H9 (cell line): Measurements from ENCODE around the gene KLRC4. TPM values are rescaled to one million over a fixed set of nuclear protein-coding genes. Genes with fewer than 3 reads are reported as not detected.
"Not testable (repeated sequence)": the region's sequence is repeated elsewhere in the genome, so short reads cannot be mapped to it uniquely, and the experiment has no call there.

Experiments
- DNase-seq: peaks from one replicate; pipeline ENCODE4 v3.0.0-alpha.2; 2017
- H2AFZ ChIP-seq: one replicate; pipeline ENCODE4 v1.6.1; 2013; ENCODE audit warnings: mild to moderate bottlenecking, low read length, control low read depth, moderate library complexity
- H2AK5ac ChIP-seq: 2 replicates; pipeline ENCODE4 v1.6.1; 2013; ENCODE audit warnings: low read length, control low read depth, mixed read lengths; ENCODE audit not compliant: insufficient read length
- H2BK120ac ChIP-seq: one replicate; pipeline ENCODE4 v1.6.1; 2013; ENCODE audit warnings: low read depth, mild to moderate bottlenecking, low read length, control low read depth, inconsistent platforms; ENCODE audit not compliant: poor library complexity, severe bottlenecking
- H2BK12ac ChIP-seq: 2 replicates; pipeline ENCODE4 v1.6.1; 2013; ENCODE audit warnings: low read length, control low read depth, mixed read lengths, low read depth; ENCODE audit not compliant: insufficient read length
- H2BK15ac ChIP-seq: 2 replicates; pipeline ENCODE4 v1.6.1; 2013; ENCODE audit warnings: low read depth, low read length, control low read depth
- H2BK20ac ChIP-seq: one replicate; pipeline ENCODE4 v1.6.1; 2013; ENCODE audit warnings: low read depth, mild to moderate bottlenecking, low read length, control low read depth, inconsistent platforms; ENCODE audit not compliant: poor library complexity, severe bottlenecking
- H2BK5ac ChIP-seq: 2 replicates; pipeline ENCODE4 v1.6.1; 2013; ENCODE audit warnings: low read length, control low read depth, mixed read lengths; ENCODE audit not compliant: insufficient read length
- H3K14ac ChIP-seq: 2 replicates; pipeline ENCODE4 v1.6.1; 2013; ENCODE audit warnings: low read length, control low read depth; ENCODE audit not compliant: insufficient read depth
- H3K18ac ChIP-seq: 2 replicates; pipeline ENCODE4 v1.6.1; 2013; ENCODE audit warnings: low read depth, mild to moderate bottlenecking, mixed read lengths, low read length, control low read depth; ENCODE audit not compliant: insufficient read length
- H3K23ac ChIP-seq: 2 replicates; pipeline ENCODE4 v1.6.1; 2013; ENCODE audit warnings: low read length, control low read depth, mixed read lengths, low read depth; ENCODE audit not compliant: insufficient read length
- H3K23me2 ChIP-seq: 2 replicates; pipeline ENCODE4 v1.6.1; 2013; ENCODE audit warnings: low read depth, mild to moderate bottlenecking, mixed read lengths, low read length, control low read depth; ENCODE audit not compliant: insufficient read length, poor library complexity, severe bottlenecking
- H3K27ac ChIP-seq: 2 replicates; pipeline ENCODE4 v1.5.1; 2013; ENCODE audit warnings: low read length, control low read depth, mixed read lengths, low read depth; ENCODE audit not compliant: insufficient read length
- H3K27me3 ChIP-seq: 2 replicates; pipeline ENCODE4 v1.6.1; 2013; ENCODE audit warnings: low read length, control low read depth, inconsistent platforms; ENCODE audit not compliant: insufficient read depth
- H3K4ac ChIP-seq: 2 replicates; pipeline ENCODE4 v1.6.1; 2013; ENCODE audit warnings: low read depth, mild to moderate bottlenecking, control low read depth, inconsistent platforms, low read length, moderate library complexity
- H3K4me1 ChIP-seq: 2 replicates; pipeline ENCODE4 v1.6.1; 2013; ENCODE audit warnings: low read length, control low read depth, inconsistent platforms; ENCODE audit not compliant: insufficient read depth
- H3K4me2 ChIP-seq: 2 replicates; pipeline ENCODE4 v1.6.1; 2013; ENCODE audit warnings: low read length, control low read depth, mixed read lengths; ENCODE audit not compliant: insufficient read length, insufficient read depth
- H3K56ac ChIP-seq: 2 replicates; pipeline ENCODE4 v1.6.1; 2013; ENCODE audit warnings: low read depth, mild to moderate bottlenecking, mixed read lengths, low read length, control low read depth; ENCODE audit not compliant: insufficient read length
- H3K79me1 ChIP-seq: 2 replicates; pipeline ENCODE4 v1.6.1; 2013; ENCODE audit warnings: low read depth, mild to moderate bottlenecking, moderate library complexity, low read length, control low read depth, inconsistent platforms; ENCODE audit not compliant: insufficient read depth, poor library complexity, severe bottlenecking
- H3K79me2 ChIP-seq: 2 replicates; pipeline ENCODE4 v1.6.1; 2013; ENCODE audit warnings: low read length, control low read depth, inconsistent platforms; ENCODE audit not compliant: insufficient read depth
- H3K9ac ChIP-seq: 2 replicates; pipeline ENCODE4 v1.6.1; 2013; ENCODE audit warnings: low read length, control low read depth, mixed read lengths; ENCODE audit not compliant: insufficient read length; ENCODE audit errors: extremely low read depth
- H3K9me3 ChIP-seq: one replicate; pipeline ENCODE4 v1.6.1; 2013; ENCODE audit warnings: low read depth, low read length, inconsistent platforms; ENCODE audit not compliant: control insufficient read depth
- H3T11ph ChIP-seq: one replicate; pipeline ENCODE4 v1.6.1; 2013; ENCODE audit warnings: mild to moderate bottlenecking, low read length, control low read depth, inconsistent platforms
- H4K20me1 ChIP-seq: one replicate; pipeline ENCODE4 v1.6.1; 2013; ENCODE audit not compliant: control insufficient read depth, insufficient read length, insufficient read depth
- H4K5ac ChIP-seq: 2 replicates; pipeline ENCODE4 v1.6.1; 2013; ENCODE audit warnings: low read depth, mild to moderate bottlenecking, mixed read lengths, low read length, control low read depth; ENCODE audit not compliant: insufficient read length
- H4K8ac ChIP-seq: replicated peaks from 2 replicates; pipeline ENCODE4 v1.6.1; 2013; ENCODE audit warnings: low read length, control low read depth, mixed read lengths, low read depth; ENCODE audit not compliant: insufficient read length
- H4K91ac ChIP-seq: 2 replicates; pipeline ENCODE4 v1.6.1; 2013; ENCODE audit warnings: low read depth, mild to moderate bottlenecking, moderate library complexity, mixed read lengths, low read length, control low read depth; ENCODE audit not compliant: insufficient read length
- H3K27ac Mint-ChIP-seq, 3 experiments: 2 replicates in 2 of 3; 3 replicates in 1 of 3; pipeline ENCODE4 v1.8.0; 2020 to 2021; ENCODE audit warnings: mixed read lengths in 3 of 3, mild to moderate bottlenecking in 1 of 3, moderate library complexity in 1 of 3
- H3K27me3 Mint-ChIP-seq: 2 replicates; pipeline ENCODE4 v1.8.0; 2021; ENCODE audit warnings: low read depth, mild to moderate bottlenecking, moderate library complexity, mixed read lengths
- H3K36me3 Mint-ChIP-seq, 3 experiments: 2 replicates in 2 of 3; 3 replicates in 1 of 3; pipeline ENCODE4 v1.8.0; 2020 to 2021; ENCODE audit warnings: low read depth in 3 of 3, mixed read lengths in 3 of 3; ENCODE audit not compliant: insufficient read depth in 1 of 3
- H3K4me1 Mint-ChIP-seq, 2 experiments: 2 replicates each; pipeline ENCODE4 v1.8.0; 2020; ENCODE audit warnings: mixed read lengths in 2 of 2
- H3K4me3 Mint-ChIP-seq, 2 experiments: 2 replicates in 1 of 2; 3 replicates in 1 of 2; pipeline ENCODE4 v1.8.0; 2020 to 2021; ENCODE audit warnings: mild to moderate bottlenecking in 2 of 2, mixed read lengths in 2 of 2, moderate library complexity in 1 of 2
- H3K9me3 Mint-ChIP-seq, 2 experiments: 2 replicates in 1 of 2; 3 replicates in 1 of 2; pipeline ENCODE4 v1.8.0; 2020; ENCODE audit warnings: mild to moderate bottlenecking in 2 of 2, mixed read lengths in 2 of 2, moderate library complexity in 1 of 2
- WGBS: extraction: QIAGEN DNeasy Blood & Tissue Kit; methylation state at CpG from one replicate; pipeline ENCODE4 v1.1.7; 2013; ENCODE audit warnings: missing lambda C conversion rate, low lambda C conversion rate, mixed read lengths; ENCODE audit not compliant: insufficient read length; ENCODE audit errors: extremely low coverage; 5-methylcytosine and 5-hydroxymethylcytosine counted together
- total RNA-seq: library from RNA; stranded (reverse); gene quantifications from 2 replicates; pipeline ENCODE4 v1.2.1, GENCODE V29; 2021
- TF ChIP-seq, protein P1 (sequence below): fragments of 200-600 bp; sonication (generic); conservative IDR thresholded peaks from 3 replicates; pipeline ENCODE4 v1.8.0; 2021; ENCODE audit warnings: antibody characterized with exemption, mild to moderate bottlenecking

Gene KLRC4
- total RNA-seq, 1 experiment from 2014 or later, result not detected

DNA sequence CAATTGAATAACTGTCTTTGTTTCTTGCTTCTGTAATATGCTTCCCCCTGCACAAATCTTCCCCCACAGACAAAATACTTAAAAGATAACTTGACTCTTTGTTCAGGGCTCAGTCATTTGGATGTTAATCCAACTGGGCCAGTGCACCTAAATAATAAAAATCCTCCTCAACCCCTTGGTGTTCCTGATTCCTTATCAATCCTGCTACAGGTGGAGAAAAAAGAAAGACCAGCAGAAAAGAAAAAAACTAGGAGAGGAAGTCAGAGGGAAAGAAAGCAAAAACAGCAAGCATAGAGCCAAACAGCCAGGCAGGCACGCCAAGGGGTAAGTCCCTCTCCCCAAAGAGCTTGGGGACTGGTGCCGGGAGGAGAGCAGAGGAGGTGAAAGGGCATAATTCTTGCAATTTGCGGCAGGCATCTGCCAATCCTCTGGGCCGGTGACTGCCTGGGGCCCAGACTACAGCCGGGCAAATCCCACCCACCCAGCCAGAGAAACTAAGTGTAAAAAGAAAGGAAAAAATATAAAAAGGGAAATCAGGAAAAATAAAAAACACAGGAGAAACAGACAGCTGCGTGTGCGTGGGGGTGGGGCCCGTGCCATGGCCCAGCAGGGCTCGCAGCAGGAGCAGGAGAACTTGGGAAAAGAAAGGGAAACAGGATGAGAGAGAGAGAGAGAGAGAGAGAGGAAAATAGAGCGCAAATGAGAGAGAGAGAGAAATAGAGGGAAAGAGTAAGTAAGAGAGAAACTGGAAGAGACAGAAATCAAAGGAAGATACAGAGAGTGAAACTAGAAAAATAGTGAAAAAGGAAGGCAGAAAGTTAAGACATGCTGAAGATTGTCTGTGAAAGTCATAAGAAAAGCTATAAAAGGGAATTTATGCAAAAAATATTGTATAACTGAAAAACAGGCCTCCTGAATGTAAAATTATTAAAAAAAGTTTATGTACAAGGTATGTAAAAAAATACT, 41.1 kb downstream of the KLRC4 start:
- TF ChIP-seq, protein P1, sequence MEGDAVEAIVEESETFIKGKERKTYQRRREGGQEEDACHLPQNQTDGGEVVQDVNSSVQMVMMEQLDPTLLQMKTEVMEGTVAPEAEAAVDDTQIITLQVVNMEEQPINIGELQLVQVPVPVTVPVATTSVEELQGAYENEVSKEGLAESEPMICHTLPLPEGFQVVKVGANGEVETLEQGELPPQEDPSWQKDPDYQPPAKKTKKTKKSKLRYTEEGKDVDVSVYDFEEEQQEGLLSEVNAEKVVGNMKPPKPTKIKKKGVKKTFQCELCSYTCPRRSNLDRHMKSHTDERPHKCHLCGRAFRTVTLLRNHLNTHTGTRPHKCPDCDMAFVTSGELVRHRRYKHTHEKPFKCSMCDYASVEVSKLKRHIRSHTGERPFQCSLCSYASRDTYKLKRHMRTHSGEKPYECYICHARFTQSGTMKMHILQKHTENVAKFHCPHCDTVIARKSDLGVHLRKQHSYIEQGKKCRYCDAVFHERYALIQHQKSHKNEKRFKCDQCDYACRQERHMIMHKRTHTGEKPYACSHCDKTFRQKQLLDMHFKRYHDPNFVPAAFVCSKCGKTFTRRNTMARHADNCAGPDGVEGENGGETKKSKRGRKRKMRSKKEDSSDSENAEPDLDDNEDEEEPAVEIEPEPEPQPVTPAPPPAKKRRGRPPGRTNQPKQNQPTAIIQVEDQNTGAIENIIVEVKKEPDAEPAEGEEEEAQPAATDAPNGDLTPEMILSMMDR, result no peak
- Histone ChIP-seq H4K20me1 (no peaks in the 10 kb centered on the region), H3K9me3 (no peaks in the 10 kb centered on the region), H3K23me2 (peaks cover 12% of the 10 kb centered on the region), H3K79me1 (no peaks in the 10 kb centered on the region), H3K14ac (no peak overlapping the region), H4K5ac (no peak overlapping the region), H4K91ac (no peak overlapping the region), H3K4me1 (peaks cover 16% of the 10 kb centered on the region; the same call in 1 of the 2 replicates), H3K79me2 (no peaks in the 10 kb centered on the region), H3K56ac (no peak overlapping the region), H3K27me3 (no peaks in the 10 kb centered on the region), H3K27ac (no peak overlapping the region), H3K9ac (no peak overlapping the region), H2BK120ac (no peak overlapping the region), H3K23ac (no peak overlapping the region), H2BK15ac (no peak overlapping the region), H3K4me2 (no peak overlapping the region), H2AFZ (no peak overlapping the region), H3K4ac (no peak overlapping the region), H2AK5ac (no peak overlapping the region), H2BK5ac (no peak overlapping the region), H4K8ac (no peak overlapping the region), H3K18ac (no peak overlapping the region), H3T11ph (no peak overlapping the region), H2BK12ac (no peak overlapping the region), H2BK20ac (no peak overlapping the region)
- Mint-ChIP-seq H3K27me3 (no peaks in the 10 kb centered on the region), H3K27ac (peak overlapping the region in 1 of 3 experiments; percentile 33; a peak in 2 of 7 replicates), H3K36me3 (peaks cover 0 to 8% (median 5%) of the 10 kb centered on the region in 3 experiments; a peak in 4 of 7 replicates), H3K4me3 (no peak overlapping the region), H3K9me3 (peaks cover 4 to 7% of the 10 kb centered on the region in 2 experiments; a peak in 3 of 5 replicates), H3K4me1 (peaks cover 31 to 43% of the 10 kb centered on the region in 2 experiments)
- WGBS, result 100% methylated on average over 1 of the region's 10 CpGs
- DNase-seq, result no peak

DNA sequence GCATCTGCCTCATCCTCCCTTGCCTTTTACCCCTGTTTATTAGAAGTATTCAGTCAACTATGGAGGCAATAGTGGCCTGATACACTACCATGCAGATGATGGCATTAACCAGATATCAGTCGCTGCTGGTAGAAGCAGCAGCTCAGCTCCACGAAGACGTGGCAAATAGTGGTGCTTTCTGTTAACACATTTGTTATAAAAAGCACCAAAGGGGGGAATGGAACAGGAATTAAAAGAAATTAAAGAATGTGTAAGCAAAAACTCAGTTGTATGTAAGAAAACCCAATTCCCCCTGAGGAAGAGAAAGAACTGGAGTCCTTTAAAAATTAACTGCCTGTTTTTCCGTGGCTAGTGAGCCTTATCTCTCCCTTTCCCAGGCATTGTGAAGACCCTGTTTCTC, 41.8 kb downstream of the KLRC4 start:
- H3K4me1 ChIP-seq, result peaks cover 20% of the 10 kb centered on the region; the same call in 1 of the 2 replicates

More for the DNA sequence above, 41.8 kb downstream of the KLRC4 start:
- H4K8ac ChIP-seq, H3T11ph ChIP-seq, H3K79me2 ChIP-seq, H2AFZ ChIP-seq, H3K18ac ChIP-seq, H3K9me3 ChIP-seq, H2BK20ac ChIP-seq, H3K9me3 Mint-ChIP-seq, H3K27ac ChIP-seq, H3K27me3 ChIP-seq, H4K5ac ChIP-seq, H2BK12ac ChIP-seq, H3K27me3 Mint-ChIP-seq, H3K23ac ChIP-seq, H4K91ac ChIP-seq, H3K4me3 Mint-ChIP-seq, H3K9ac ChIP-seq, H2BK15ac ChIP-seq, H3K4me2 ChIP-seq, H3K4ac ChIP-seq, H3K27ac Mint-ChIP-seq, H2AK5ac ChIP-seq, H3K14ac ChIP-seq, H3K36me3 Mint-ChIP-seq, H3K56ac ChIP-seq, H2BK5ac ChIP-seq, DNase-seq, H4K20me1 ChIP-seq, H3K79me1 ChIP-seq, H2BK120ac ChIP-seq: not testable (repeated sequence)
- WGBS, result no CpG with 5 or more reads among the region's 4 CpGs
- H3K23me2 ChIP-seq, result peaks cover 12% of the 10 kb centered on the region
- H3K4me1 Mint-ChIP-seq, result peaks cover 27 to 38% of the 10 kb centered on the region in 2 experiments
